ENCODE data around the gene NMU. TPM values are rescaled to one million over a fixed set of nuclear protein-coding genes. Genes with fewer than 3 reads are reported as not detected.

NMU gene
- total RNA-seq: 0.78 and 3.8 TPM in 2 replicates

GRCh38 chr4:55635741-55636655 lies at the start of gene NMU:
NMU (minus strand) TSS chr4:55636298; CDS start chr4:55636192, 106 bp downstream.

GRCh38 chr4:55592014-55592413 lies 44.1 kb downstream of the NMU start, which contains the start of gene PDCL2:
PDCL2 (minus strand) TSS chr4:55592245; CDS start chr4:55592109, 136 bp downstream.

GRCh38 chr4:55546756-55547465 lies 89.2 kb downstream of the NMU start, which contains the start of gene CLOCK:
CLOCK (minus strand) TSS chr4:55546909; CDS start chr4:55482785, 64,124 bp downstream.

Other genes with a start within 250 kb of the NMU start
- gene TMEM165, start 240.3 kb downstream of the NMU start, total RNA-seq: 103 and 108 TPM in 2 replicates
- 16.8 and 19.7 TPM in 2 replicates for gene CLOCK, start 89.4 kb downstream of the NMU start, total RNA-seq
- gene PDCL2, start 44.1 kb downstream of the NMU start, total RNA-seq: not detected in 2 replicates
- not detected in 2 replicates for gene EXOC1L, start 183.5 kb upstream of the NMU start, total RNA-seq
- 17.8 and 24.5 TPM in 2 replicates for gene EXOC1, start 217.3 kb upstream of the NMU start, total RNA-seq